Measurements from ENCODE around the gene SPATS2. TPM values are rescaled to one million over a fixed set of nuclear protein-coding genes. Genes with fewer than 3 reads are reported as not detected.

SPATS2 gene
- total RNA-seq, 1 experiment from 2014 or later, result 41.7 TPM

DNA sequence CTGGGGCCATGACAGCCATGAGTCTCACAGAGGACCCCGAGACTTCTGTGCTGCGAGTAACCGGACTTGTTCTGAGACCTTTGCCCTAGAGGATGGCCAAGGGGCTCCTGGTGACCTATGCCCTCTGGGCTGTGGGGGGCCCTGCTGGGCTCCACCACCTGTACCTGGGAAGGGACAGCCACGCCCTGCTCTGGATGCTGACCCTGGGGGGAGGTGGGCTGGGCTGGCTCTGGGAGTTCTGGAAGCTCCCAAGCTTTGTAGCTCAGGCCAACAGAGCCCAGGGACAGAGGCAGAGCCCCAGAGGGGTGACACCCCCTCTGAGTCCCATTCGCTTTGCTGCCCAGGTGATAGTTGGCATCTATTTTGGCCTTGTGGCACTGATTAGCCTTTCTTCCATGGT lies 18.5 kb upstream of the SPATS2 start:
- H3K27ac ChIP-seq, result no peak overlapping the region
- H3K27me3 ChIP-seq (replicated peaks), result peaks cover 26% of the 10 kb centered on the region
- peaks cover 51% of the 10 kb centered on the region for H3K4me1 ChIP-seq (replicated peaks)
- no peak for DNase-seq (ENCODE audit: low read depth in 1 of 2, low spot score in 2 of 2)
- no peaks in the 10 kb centered on the region for H3K36me3 ChIP-seq
- no peaks in the 10 kb centered on the region; the same call in 1 of the 2 replicates for H3K9me3 ChIP-seq (replicated peaks)
- H3K4me3 ChIP-seq, result no peak overlapping the region

DNA sequence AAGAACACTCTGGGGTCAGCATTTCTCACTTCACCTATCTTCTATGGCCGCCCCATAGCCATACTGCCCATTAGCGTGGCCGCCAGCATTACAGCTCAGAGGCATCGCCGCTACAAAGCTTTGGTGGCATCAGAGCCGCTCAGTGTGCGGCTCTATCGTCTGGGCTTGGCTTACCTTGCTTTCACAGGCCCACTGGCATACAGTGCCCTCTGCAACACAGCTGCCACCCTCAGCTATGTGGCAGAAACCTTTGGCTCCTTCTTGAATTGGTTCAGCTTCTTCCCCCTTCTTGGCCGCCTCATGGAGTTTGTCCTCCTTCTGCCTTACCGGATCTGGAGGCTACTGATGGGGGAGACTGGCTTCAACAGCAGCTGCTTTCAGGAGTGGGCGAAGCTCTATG lies 18.0 kb upstream of the SPATS2 start:
- H3K9me3 ChIP-seq (replicated peaks), result no peaks in the 10 kb centered on the region; the same call in 1 of the 2 replicates
- no peak overlapping the region for H3K4me3 ChIP-seq
- no peak overlapping the region for H3K27ac ChIP-seq
- peaks cover 26% of the 10 kb centered on the region for H3K27me3 ChIP-seq (replicated peaks)
- peaks cover 48% of the 10 kb centered on the region for H3K4me1 ChIP-seq (replicated peaks)
- DNase-seq (ENCODE audit: low read depth in 1 of 2, low spot score in 2 of 2), result no peak
- no peaks in the 10 kb centered on the region for H3K36me3 ChIP-seq

DNA sequence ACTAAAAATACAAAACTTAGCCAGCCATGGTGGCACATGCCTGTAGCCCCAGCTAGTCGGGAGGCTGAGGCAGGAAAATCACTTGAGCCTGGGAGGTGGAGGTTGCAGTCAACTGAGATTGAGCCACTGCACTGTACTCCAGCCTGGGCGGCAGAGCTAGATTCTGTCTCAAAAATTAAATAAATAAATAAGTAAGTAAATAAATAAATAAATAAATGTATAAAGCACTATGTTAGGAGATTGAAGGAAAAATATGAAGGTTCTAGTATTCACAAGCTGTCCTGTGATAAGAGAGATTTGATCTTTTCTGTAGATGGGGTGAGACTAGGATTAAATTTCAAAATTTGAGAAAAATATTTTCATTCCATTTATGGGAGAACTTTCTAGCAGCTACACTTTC lies 14.9 kb upstream of the SPATS2 start:
- no peaks in the 10 kb centered on the region for H3K36me3 ChIP-seq
- no peak for DNase-seq (ENCODE audit: low read depth in 1 of 2, low spot score in 2 of 2)
- H3K27me3 ChIP-seq (replicated peaks), result peaks cover 2% of the 10 kb centered on the region
- H3K27ac ChIP-seq, result no peak overlapping the region
- H3K9me3 ChIP-seq (replicated peaks), result no peaks in the 10 kb centered on the region
- no peak overlapping the region for H3K4me3 ChIP-seq
- peaks cover 35% of the 10 kb centered on the region for H3K4me1 ChIP-seq (replicated peaks)

DNA sequence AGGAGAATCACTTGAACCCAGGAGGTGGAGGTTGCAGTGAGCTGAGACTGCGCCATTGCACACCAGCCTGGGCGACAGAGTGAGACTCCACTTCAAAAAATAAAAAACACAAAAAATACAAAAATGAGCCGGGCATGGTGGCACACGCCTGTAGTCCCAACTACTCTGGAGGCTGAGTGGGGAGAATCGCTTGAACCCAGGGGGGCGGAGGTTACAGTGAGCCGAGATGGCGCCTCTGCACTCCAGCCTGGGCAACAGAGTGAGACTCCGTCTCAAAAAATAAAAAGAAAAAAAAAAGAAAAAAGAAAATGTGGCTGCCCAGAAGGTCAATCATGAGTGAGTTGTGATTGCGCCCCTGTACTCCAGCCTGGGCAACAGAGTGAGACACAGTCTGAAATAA lies 11.3 kb upstream of the SPATS2 start:
- no peaks in the 10 kb centered on the region for H3K9me3 ChIP-seq (replicated peaks)
- no peak overlapping the region for H3K27ac ChIP-seq
- H3K36me3 ChIP-seq, result no peaks in the 10 kb centered on the region
- no peak overlapping the region for H3K4me3 ChIP-seq
- DNase-seq (ENCODE audit: low read depth in 1 of 2, low spot score in 2 of 2), result no peak
- H3K4me1 ChIP-seq (replicated peaks), result peaks cover 32% of the 10 kb centered on the region
- H3K27me3 ChIP-seq (replicated peaks), result no peaks in the 10 kb centered on the region

DNA sequence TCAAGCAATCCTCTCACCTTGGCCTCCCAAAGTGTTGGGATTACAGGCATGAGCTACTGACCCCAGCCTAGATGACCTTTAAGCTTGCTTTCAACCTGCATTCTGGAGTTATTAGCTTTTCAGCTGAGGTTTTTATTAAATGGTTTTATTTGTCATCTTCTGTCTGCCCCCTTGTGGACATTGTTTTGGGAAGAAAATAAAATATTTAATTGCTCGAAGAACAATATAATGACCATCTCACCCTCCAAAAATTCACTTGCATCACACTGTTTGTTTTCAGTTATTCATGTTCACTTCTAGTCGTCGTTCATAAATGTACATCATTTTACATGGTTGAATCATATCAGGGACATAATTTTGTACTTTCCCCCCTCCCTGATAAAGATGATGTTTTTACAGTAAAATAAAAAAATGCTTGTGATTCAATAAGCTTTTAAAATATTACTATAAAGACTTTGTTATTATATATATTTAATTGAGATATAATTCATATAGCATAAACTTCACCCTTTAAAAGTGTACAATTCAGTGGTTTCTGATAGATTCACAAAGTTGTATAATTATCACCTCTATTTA lies 10.1 kb upstream of the SPATS2 start:
- peak in 1 of 2 experiments; percentile 45 for DNase-seq (ENCODE audit: low read depth in 1 of 2, low spot score in 2 of 2)
- Histone ChIP-seq H3K27me3 (replicated peaks) (no peaks in the 10 kb centered on the region), H3K27ac (peak overlapping the region; percentile 14; the same call in 1 of the 2 replicates), H3K4me3 (no peak overlapping the region), H3K4me1 (replicated peaks) (peaks cover 22% of the 10 kb centered on the region), H3K9me3 (replicated peaks) (no peaks in the 10 kb centered on the region), H3K36me3 (no peaks in the 10 kb centered on the region)

DNA sequence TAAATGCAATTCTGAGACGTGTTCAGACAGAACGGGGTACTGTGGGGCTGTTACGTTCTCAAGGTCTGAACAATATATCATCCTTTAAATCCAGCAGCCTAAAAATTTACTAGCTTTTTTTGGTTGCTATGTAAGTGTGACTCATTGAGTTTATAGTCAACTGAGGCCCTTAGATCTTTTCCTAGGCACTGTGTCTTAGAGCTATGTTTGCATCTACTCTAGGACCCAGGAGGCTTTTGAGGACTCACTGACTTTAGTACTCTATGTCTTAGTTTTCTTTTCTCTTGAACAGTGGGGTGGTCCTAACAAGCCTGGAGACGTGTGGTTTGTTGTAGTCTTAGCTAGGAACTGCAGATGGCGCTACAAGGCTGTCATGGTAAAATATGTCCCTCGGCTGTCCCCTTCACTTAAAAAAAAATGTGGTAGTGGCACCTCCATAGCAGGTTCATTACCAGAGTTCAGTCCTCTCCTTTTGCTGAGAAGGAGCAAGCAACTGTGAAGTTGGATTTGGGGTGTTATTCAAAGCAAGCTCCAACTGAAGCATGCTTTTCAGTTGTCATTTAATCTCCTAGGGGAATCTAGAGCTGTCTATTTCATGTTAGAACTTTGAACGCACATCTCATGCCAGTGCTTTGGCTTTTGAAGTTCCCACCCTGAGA lies 8.7 kb upstream of the SPATS2 start:
- H3K4me1 ChIP-seq (replicated peaks), result peaks cover 21% of the 10 kb centered on the region
- no peaks in the 10 kb centered on the region for H3K9me3 ChIP-seq (replicated peaks)
- H3K36me3 ChIP-seq, result no peaks in the 10 kb centered on the region
- H3K27ac ChIP-seq, result no peak overlapping the region
- peak in 1 of 2 experiments; percentile 74 for DNase-seq (ENCODE audit: low read depth in 1 of 2, low spot score in 2 of 2)
- H3K4me3 ChIP-seq, result no peak overlapping the region
- no peaks in the 10 kb centered on the region for H3K27me3 ChIP-seq (replicated peaks)

DNA sequence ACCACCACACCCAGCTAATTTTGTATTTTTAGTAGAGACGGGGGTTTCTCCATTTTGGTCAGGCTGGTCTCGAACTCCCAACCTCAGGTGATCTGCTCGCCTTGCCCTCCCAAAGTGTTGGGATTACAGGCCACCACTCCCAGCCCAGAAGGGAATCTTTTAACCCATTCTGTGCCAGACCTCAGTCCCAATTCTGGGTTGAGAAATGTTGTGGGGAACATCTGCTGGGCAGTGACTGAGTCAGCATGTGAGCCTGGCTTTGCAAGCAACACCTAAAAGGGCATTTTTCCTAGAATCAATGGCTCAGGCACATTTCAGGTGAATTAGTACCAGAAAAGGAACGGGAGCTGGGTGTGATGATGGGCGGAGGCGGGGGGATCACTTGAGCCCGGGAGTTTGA lies 7.6 kb upstream of the SPATS2 start:
- Histone ChIP-seq H3K36me3 (no peaks in the 10 kb centered on the region), H3K27ac (no peak overlapping the region), H3K9me3 (replicated peaks) (no peaks in the 10 kb centered on the region), H3K4me1 (replicated peaks) (peaks cover 22% of the 10 kb centered on the region), H3K27me3 (replicated peaks) (no peaks in the 10 kb centered on the region), H3K4me3 (no peak overlapping the region)
- no peak for DNase-seq (ENCODE audit: low read depth in 1 of 2, low spot score in 2 of 2)

DNA sequence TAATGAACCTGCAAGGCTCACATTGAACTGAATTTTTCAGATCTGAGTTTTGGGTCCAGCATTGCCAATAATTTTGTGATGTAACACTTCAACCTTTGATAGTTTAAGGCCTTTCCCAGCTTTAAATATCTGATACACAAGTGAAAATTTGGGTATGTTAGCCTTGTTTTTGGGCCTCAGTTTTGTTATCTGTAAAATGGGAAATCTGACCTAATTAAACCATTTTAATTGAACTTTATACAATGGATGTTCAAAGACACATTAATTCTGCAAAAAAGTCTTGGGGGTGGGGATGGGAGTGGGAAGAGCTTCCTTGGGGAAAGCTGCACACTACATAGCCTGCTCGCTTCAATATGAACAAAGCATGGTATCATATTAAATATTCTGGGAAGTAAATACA lies 5.2 kb upstream of the SPATS2 start:
- Histone ChIP-seq H3K36me3 (peaks cover 3% of the 10 kb centered on the region; the same call in 1 of the 2 replicates), H3K4me3 (no peak overlapping the region), H3K27ac (no peak overlapping the region), H3K27me3 (replicated peaks) (no peaks in the 10 kb centered on the region), H3K9me3 (replicated peaks) (no peaks in the 10 kb centered on the region), H3K4me1 (replicated peaks) (peaks cover 35% of the 10 kb centered on the region)
- DNase-seq (ENCODE audit: low read depth in 1 of 2, low spot score in 2 of 2), result no peak

DNA sequence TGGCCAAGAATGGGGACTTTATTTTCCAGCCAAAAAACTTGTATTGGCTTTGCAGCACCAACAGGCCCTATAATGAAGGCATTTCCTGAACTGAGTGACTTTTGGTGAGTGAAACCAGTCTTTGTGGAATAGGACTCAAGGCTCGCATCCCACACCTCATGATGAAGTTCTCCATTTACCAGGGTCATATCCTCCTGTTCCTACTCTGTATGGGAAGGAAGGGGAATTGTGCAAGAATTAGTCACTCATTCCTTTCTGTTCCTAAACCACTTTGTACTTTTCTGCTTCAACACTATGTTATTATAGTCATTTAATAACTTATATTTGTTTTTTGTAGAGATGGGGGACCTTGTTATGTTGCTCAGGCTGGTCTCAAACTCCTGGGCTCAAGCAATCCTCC lies 2.3 kb upstream of the SPATS2 start:
- Histone ChIP-seq H3K27ac (no peak overlapping the region), H3K27me3 (replicated peaks) (no peaks in the 10 kb centered on the region), H3K9me3 (replicated peaks) (no peaks in the 10 kb centered on the region), H3K36me3 (peaks cover 7% of the 10 kb centered on the region), H3K4me1 (replicated peaks) (peaks cover 36% of the 10 kb centered on the region), H3K4me3 (no peak overlapping the region)
- no peak for DNase-seq (ENCODE audit: low read depth in 1 of 2, low spot score in 2 of 2)

DNA sequence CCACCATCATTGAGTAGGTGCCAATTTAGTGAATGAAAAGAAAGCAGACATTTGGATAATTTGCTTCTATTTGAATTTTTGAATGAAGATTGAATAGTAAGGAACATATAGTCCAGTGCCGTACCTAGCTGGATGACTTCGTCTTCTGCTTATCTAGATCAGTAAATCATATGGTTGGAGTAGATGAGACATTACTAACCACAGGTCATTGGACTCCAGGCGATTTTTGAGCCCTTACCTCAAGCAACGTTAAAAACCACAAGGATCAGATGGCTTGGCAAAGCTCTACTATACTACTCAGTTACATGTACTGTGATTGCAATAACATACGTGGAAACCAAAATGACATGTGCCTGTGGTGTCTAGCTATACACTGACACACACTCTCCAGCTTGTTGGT lies 1.7 kb upstream of the SPATS2 start:
- Histone ChIP-seq H3K27me3 (replicated peaks) (no peaks in the 10 kb centered on the region), H3K9me3 (replicated peaks) (no peaks in the 10 kb centered on the region), H3K4me1 (replicated peaks) (peaks cover 41% of the 10 kb centered on the region), H3K4me3 (no peak overlapping the region), H3K36me3 (peaks cover 12% of the 10 kb centered on the region), H3K27ac (peak overlapping the region; percentile 90; the same call in 1 of the 2 replicates)
- no peak for DNase-seq (ENCODE audit: low read depth in 1 of 2, low spot score in 2 of 2)

DNA sequence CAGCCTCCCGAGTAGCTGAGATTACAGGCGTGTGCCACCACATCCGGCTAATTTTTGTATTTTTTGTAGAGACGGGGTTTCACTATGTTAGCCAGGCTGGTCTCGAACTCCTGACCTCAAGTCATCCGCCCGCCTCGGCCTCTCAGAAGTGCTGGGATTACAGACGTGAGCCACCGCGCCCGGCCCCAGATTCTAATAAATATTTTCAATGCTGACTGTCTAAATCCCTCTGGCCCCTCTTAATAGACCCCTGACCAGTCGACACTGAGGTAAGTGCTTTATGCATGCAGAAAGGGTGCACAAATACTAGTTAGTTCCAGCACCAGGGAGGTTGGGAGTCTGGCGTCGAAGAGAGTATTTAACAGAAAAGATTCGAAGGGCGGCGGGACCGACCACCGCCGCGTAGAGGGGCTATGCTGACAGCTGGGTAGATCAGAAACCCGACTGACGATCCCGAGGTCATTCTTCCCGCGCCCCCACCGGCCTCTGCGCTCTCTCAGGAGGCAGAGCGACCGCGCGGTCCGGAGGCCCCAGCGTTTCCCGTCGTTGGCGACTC lies 1.1 kb upstream of the SPATS2 start:
- DNase-seq (ENCODE audit: low read depth in 1 of 2, low spot score in 2 of 2), result peak in 1 of 2 experiments; percentile 47
- no peaks in the 10 kb centered on the region for H3K27me3 ChIP-seq (replicated peaks)
- peak overlapping the region; percentile 82 for H3K4me3 ChIP-seq
- no peaks in the 10 kb centered on the region for H3K9me3 ChIP-seq (replicated peaks)
- H3K27ac ChIP-seq, result peak overlapping the region; percentile 90
- H3K4me1 ChIP-seq (replicated peaks), result peaks cover 41% of the 10 kb centered on the region
- H3K36me3 ChIP-seq, result peaks cover 19% of the 10 kb centered on the region

DNA sequence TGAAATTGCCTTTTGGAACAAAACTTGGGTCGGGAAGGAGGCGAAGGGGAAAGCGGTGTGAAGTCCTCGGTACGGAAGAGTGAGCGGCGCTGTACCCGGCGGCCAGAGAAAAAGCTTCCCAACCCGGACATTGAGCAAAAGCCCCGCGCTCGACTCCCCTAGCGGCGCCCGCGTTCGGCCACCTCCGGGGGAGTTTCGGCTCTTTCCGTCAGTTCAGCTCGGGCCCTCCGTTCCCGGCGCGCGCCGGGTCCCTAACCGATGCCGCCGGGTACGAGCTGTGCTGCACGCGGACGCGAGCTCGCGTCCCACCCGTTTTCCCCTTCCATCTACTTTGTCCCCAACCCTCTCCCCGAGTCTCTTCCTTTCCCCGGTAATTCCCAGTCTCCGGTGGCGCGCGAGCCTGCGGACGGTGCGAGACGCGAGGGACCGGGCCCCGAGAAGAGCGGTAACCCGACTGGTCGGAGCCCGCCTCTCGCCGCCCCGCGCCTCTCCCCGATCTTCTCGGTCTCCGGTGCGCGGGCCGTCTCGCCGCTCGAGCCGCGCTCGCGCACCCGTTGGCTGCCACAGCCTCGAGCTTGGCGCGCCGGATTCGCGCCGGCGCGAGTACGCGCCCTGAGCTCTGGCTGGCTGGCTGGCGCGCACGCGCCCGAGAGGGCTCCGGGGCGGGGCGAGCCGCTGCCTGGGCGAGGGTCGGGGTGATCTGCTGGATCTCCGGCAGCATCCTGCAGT lies 446 bp upstream of the SPATS2 start:
- Histone ChIP-seq H3K9me3 (replicated peaks) (no peaks in the 10 kb centered on the region), H3K4me1 (replicated peaks) (peaks cover 41% of the 10 kb centered on the region), H3K27me3 (replicated peaks) (no peaks in the 10 kb centered on the region), H3K4me3 (peak overlapping the region; percentile 82), H3K36me3 (peaks cover 23% of the 10 kb centered on the region), H3K27ac (peak overlapping the region; percentile 90)
- peak; percentile 87 to 94 for DNase-seq (ENCODE audit: low read depth in 1 of 2, low spot score in 2 of 2)

DNA sequence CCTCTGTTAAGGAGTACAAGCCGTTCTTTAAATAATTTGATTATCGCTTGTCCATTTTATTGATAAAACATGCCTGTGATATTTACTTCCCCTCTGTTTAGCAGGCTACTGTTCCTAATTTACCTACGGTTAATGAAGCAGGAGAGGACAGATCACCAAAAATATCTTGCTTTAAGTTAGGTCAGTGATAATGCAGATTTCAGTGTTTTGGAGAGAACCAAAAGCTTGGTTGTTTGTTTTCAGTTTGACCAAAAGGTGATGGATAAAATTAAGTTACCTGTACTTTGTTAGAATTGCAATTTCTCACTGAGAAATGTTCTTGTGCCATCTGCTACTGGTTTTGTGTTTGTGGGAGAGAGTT lies 958 bp downstream of the SPATS2 start:
- no peak for DNase-seq (ENCODE audit: low read depth in 1 of 2, low spot score in 2 of 2)
- no peaks in the 10 kb centered on the region for H3K9me3 ChIP-seq (replicated peaks)
- H3K4me1 ChIP-seq (replicated peaks), result peaks cover 41% of the 10 kb centered on the region
- peak overlapping the region; percentile 44 for H3K27ac ChIP-seq
- no peaks in the 10 kb centered on the region for H3K27me3 ChIP-seq (replicated peaks)
- H3K36me3 ChIP-seq, result peaks cover 35% of the 10 kb centered on the region
- peak overlapping the region; percentile 82 for H3K4me3 ChIP-seq

All from SJSA1 (cell line).